ENCODE data around the gene MTSS2.

MTSS2 gene

DNA sequence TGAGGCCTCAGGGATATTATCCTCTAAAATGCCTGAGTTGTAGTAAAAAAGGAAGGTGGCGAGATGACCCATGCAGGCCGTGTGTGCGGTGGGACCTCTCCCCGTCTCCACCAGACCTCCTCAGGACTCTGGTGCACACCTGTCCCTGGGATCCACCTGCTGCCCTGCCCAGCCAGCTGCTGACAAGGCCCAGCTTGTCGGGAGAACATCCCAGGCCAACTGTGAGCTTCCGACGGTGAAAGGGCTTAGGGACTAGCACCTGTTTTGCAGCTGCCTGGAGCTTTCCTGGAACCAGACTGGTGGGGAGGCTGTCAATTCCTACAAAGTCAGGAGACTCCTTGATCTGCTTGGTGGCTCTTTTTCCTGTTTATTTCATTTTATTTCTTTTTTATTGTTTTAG lies 27.9 kb downstream of the MTSS2 start:
- Histone ChIP-seq H3K27ac (ENCODE audit: low read length) (no peak overlapping the region), H3K4me1 (ENCODE audit: control insufficient read depth, insufficient read depth, low read length) (peaks cover 6% of the 10 kb centered on the region; the same call in 1 of the 2 replicates), H3K27me3 (ENCODE audit: control insufficient read depth, insufficient read depth, low read length) (no peaks in the 10 kb centered on the region), H3K9me3 (ENCODE audit: control insufficient read depth, insufficient read depth, low read length) (no peaks in the 10 kb centered on the region), H3K36me3 (ENCODE audit: control insufficient read depth, insufficient read depth, low read length) (no peaks in the 10 kb centered on the region), H3K4me3 (ENCODE audit: low read length) (no peak overlapping the region)
- no CpG with 5 or more reads among the region's 7 CpGs for WGBS (ENCODE audit: insufficient coverage, insufficient read length)
- DNase-seq (ENCODE audit: low read depth, low spot score), result no peak

DNA sequence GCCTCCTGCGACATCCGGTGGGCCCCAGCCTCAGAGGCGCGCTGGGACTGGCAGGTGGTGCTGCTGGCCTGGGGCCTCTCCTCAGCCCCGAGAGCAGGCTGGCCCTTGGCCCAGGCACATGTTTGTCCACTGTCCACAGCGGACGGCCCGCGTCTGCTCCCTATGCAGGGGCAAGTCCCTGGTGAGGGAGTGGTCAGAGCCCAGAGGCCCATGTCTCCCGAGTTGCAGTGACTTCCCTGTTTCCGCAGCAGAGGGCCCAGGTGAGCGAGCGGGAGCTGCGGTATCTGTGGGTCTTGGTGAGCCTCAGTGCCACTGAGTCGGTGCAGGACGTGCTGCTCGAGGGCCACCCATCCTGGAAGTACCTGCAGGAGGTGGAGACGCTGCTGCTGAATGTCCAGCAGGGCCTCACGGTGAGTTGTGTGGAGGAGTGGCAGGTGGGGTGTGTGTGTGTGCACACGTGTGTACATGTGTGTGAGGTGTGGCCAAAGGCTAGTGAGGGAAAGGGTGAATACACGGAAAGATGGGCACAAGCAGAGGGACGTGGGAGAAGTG lies 29.1 kb downstream of the MTSS2 start:
- H3K9me3 ChIP-seq (ENCODE audit: control insufficient read depth, insufficient read depth, low read length), result no peaks in the 10 kb centered on the region
- no CpG with 5 or more reads among the region's 22 CpGs for WGBS (ENCODE audit: insufficient coverage, insufficient read length)
- peaks cover 6% of the 10 kb centered on the region; the same call in 1 of the 2 replicates for H3K4me1 ChIP-seq (ENCODE audit: control insufficient read depth, insufficient read depth, low read length)
- no peak overlapping the region for H3K4me3 ChIP-seq (ENCODE audit: low read length)
- DNase-seq (ENCODE audit: low read depth, low spot score), result no peak
- H3K27me3 ChIP-seq (ENCODE audit: control insufficient read depth, insufficient read depth, low read length), result no peaks in the 10 kb centered on the region
- no peak overlapping the region for H3K27ac ChIP-seq (ENCODE audit: low read length)
- H3K36me3 ChIP-seq (ENCODE audit: control insufficient read depth, insufficient read depth, low read length), result no peaks in the 10 kb centered on the region

DNA sequence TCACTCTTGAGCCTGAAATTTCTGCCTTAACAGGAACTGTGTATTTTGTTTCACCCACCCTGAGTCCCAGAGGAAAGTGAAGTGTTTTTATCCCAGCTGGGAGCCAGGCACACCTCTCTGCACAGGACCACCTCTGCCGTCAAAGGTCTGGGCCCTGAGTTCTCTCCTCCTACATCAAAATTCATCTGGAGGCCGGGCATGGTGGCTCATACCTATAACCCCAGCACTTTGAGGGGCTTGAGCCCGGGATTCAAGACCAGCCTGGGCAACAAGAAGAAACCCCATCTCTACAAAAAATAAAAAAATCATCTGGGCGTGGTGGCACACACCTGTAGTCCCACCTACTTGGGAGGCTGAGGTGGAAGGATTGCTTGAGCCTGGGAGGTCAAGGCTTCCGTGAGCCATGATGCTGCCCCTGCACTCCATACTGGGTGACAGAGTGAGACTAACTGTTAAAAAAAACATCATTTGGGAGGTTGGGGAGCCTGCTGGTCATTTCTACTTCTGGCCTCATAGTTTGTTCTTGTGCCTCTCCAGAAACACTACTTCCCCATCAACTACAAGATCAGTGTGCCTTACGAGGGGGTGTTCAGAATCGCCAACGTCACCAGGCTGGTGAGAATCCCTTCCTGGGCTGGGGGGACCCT lies 29.7 kb downstream of the MTSS2 start:
- DNase-seq (ENCODE audit: low read depth, low spot score), result no peak

DNA sequence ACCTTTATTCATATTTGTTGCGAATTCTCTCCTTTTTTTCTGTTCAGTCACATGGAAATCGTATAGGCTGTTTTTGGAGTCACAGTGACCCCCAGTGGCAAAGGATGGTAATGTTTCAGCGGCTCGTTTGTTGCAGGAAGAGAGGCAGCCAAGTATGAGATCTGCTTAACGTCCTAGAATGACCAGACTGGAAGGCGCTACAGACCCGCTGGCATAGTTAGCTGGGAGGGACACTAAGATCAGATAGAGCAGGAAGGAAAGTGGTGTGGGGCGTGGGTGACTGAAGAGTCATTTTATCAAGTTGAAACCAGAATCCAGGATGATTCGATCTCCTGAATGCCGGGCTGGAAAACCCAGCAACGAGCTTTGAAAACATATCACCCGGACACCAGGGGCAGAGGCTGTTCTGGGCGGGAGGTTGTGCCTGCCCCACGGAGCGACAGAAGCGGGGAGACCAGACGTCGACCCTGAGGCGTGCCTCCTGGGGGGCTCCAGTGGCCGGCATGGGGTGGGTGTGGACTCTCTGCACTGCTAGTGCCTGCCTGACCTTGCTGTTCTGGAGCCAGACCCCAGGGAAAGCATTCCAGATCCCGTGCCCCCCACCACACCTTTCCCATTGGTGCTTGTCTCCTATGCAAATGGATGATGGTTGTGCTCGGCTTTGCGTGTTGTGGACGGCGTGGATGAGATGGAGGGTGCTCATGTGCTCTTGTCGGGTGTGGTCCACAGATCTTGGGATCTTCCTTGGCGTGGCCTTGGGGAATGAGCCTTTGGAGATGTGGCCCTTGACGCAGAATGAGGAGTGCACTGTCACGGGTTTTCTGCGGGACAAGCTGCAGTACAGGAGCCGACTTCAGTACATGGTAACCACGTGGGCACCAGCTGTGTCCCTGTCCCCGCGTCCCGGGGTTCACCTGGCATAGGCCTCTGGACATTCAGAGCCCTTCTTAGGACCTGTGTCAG lies 31.8 kb downstream of the MTSS2 start:
- Histone ChIP-seq H3K9me3 (ENCODE audit: control insufficient read depth, insufficient read depth, low read length) (no peaks in the 10 kb centered on the region), H3K36me3 (ENCODE audit: control insufficient read depth, insufficient read depth, low read length) (no peaks in the 10 kb centered on the region), H3K27ac (ENCODE audit: low read length) (no peak overlapping the region), H3K4me3 (ENCODE audit: low read length) (no peak overlapping the region), H3K4me1 (ENCODE audit: control insufficient read depth, insufficient read depth, low read length) (peaks cover 2% of the 10 kb centered on the region; the same call in 1 of the 2 replicates), H3K27me3 (ENCODE audit: control insufficient read depth, insufficient read depth, low read length) (no peaks in the 10 kb centered on the region)
- no CpG with 5 or more reads among the region's 35 CpGs for WGBS (ENCODE audit: insufficient coverage, insufficient read length)
- peak; percentile 61 for DNase-seq (ENCODE audit: low read depth, low spot score)

More for the DNA sequence above, 29.7 kb downstream of the MTSS2 start:
- no peak overlapping the region for H3K27ac ChIP-seq (ENCODE audit: low read length)
- H3K27me3 ChIP-seq (ENCODE audit: control insufficient read depth, insufficient read depth, low read length), result no peaks in the 10 kb centered on the region
- no peaks in the 10 kb centered on the region for H3K36me3 ChIP-seq (ENCODE audit: control insufficient read depth, insufficient read depth, low read length)
- H3K4me3 ChIP-seq (ENCODE audit: low read length), result no peak overlapping the region
- H3K4me1 ChIP-seq (ENCODE audit: control insufficient read depth, insufficient read depth, low read length), result peaks cover 6% of the 10 kb centered on the region; the same call in 1 of the 2 replicates
- no peaks in the 10 kb centered on the region for H3K9me3 ChIP-seq (ENCODE audit: control insufficient read depth, insufficient read depth, low read length)
- no CpG with 5 or more reads among the region's 8 CpGs for WGBS (ENCODE audit: insufficient coverage, insufficient read length)

DNA sequence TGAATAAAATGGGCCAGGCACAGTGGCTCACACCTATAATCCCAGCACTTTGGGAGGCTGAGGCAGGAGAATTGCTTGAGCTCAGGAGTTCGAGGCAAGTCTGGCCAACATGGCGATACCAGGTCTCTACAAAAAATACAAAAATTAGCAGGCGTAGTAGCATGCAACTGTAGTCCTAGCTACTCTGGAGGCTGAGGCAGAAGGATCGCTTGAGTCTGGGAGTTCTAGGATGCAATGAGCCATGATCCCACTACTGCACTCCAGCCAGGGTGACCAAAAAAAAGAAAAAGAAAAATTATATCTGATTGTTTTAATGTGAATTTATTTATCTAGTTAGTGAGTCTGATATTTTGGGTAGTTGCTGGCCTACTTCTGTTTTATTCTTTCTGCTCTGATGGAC lies 32.4 kb downstream of the MTSS2 start:
- Histone ChIP-seq H3K36me3 (ENCODE audit: control insufficient read depth, insufficient read depth, low read length) (no peaks in the 10 kb centered on the region), H3K27ac (ENCODE audit: low read length) (no peak overlapping the region), H3K27me3 (ENCODE audit: control insufficient read depth, insufficient read depth, low read length) (no peaks in the 10 kb centered on the region), H3K4me1 (ENCODE audit: control insufficient read depth, insufficient read depth, low read length) (peaks cover 2% of the 10 kb centered on the region; the same call in 1 of the 2 replicates), H3K4me3 (ENCODE audit: low read length) (no peak overlapping the region), H3K9me3 (ENCODE audit: control insufficient read depth, insufficient read depth, low read length) (no peaks in the 10 kb centered on the region)
- no peak for DNase-seq (ENCODE audit: low read depth, low spot score)
- WGBS (ENCODE audit: insufficient coverage, insufficient read length), result no CpG with 5 or more reads among the region's 4 CpGs

DNA sequence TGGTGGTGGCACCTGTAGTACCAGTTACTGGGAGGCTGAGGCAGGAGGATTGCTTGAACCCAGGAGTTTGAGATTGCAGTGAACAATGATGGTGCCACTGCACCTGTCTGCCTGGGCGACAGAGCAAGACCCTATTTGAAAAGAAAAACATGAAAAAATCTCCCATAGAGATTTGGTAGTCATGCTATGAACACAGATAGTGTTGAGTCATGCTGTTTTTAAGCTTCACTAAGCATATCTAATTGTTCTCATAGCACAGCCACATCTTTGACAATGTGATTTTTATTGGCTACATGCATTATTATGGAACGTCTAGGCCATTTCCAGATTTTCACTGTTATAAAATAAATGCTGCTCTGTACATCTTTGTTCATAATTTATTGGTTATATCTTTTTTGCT lies 33.5 kb downstream of the MTSS2 start:
- Histone ChIP-seq H3K9me3 (ENCODE audit: control insufficient read depth, insufficient read depth, low read length) (no peaks in the 10 kb centered on the region), H3K4me1 (ENCODE audit: control insufficient read depth, insufficient read depth, low read length) (peaks cover 2% of the 10 kb centered on the region; the same call in 1 of the 2 replicates), H3K4me3 (ENCODE audit: low read length) (no peak overlapping the region), H3K27ac (ENCODE audit: low read length) (no peak overlapping the region), H3K27me3 (ENCODE audit: control insufficient read depth, insufficient read depth, low read length) (no peaks in the 10 kb centered on the region), H3K36me3 (ENCODE audit: control insufficient read depth, insufficient read depth, low read length) (no peaks in the 10 kb centered on the region)
- no CpG with 5 or more reads among the region's 2 CpGs for WGBS (ENCODE audit: insufficient coverage, insufficient read length)
- DNase-seq (ENCODE audit: low read depth, low spot score), result no peak

DNA sequence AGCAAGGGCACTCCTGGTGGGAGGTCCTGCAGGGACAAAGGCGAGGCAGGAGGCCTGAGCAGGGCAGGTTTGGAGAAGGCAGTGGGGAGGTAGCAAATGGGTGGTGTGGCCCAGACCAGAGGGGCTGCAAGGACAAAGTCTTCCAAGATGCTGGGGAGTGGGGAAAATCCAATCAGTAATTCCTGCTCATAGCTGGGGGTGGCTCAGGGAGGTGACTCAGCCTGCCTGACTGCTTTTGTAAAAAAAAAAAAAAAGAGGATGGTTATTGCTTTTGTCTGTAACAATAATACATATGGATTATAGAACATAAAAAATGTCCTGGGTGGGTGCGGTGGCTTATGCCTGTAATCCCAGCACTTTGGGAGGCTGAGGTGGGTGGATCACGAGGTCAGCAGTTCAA lies 34.3 kb downstream of the MTSS2 start:
- Histone ChIP-seq H3K4me1 (ENCODE audit: control insufficient read depth, insufficient read depth, low read length) (no peaks in the 10 kb centered on the region), H3K9me3 (ENCODE audit: control insufficient read depth, insufficient read depth, low read length) (no peaks in the 10 kb centered on the region), H3K27ac (ENCODE audit: low read length) (no peak overlapping the region), H3K4me3 (ENCODE audit: low read length) (no peak overlapping the region), H3K27me3 (ENCODE audit: control insufficient read depth, insufficient read depth, low read length) (no peaks in the 10 kb centered on the region), H3K36me3 (ENCODE audit: control insufficient read depth, insufficient read depth, low read length) (no peaks in the 10 kb centered on the region)
- DNase-seq (ENCODE audit: low read depth, low spot score), result no peak
- WGBS (ENCODE audit: insufficient coverage, insufficient read length), result no CpG with 5 or more reads among the region's 3 CpGs

DNA sequence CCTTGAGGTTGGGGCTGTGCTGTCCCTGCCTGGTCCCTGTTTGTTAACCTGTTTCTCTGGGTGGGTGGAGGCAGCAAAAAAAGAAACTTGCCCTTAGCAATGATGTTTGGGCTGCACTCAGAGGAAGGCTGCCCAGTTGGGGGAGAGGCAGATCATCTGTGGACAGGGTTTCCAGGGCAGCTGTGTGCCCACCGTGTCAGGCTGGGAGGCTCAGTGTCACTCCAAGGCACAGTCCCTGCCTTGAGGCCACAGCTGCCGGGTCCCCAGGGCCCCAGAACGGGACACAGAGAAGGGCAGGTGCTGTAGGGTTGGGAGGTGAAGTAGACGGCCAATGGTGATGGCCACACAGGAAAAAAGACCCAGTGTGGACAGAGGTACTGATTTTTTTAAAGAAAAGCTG lies 35.6 kb downstream of the MTSS2 start:
- Histone ChIP-seq H3K4me1 (ENCODE audit: control insufficient read depth, insufficient read depth, low read length) (no peaks in the 10 kb centered on the region), H3K4me3 (ENCODE audit: low read length) (no peak overlapping the region), H3K9me3 (ENCODE audit: control insufficient read depth, insufficient read depth, low read length) (no peaks in the 10 kb centered on the region), H3K36me3 (ENCODE audit: control insufficient read depth, insufficient read depth, low read length) (no peaks in the 10 kb centered on the region), H3K27ac (ENCODE audit: low read length) (no peak overlapping the region), H3K27me3 (ENCODE audit: control insufficient read depth, insufficient read depth, low read length) (no peaks in the 10 kb centered on the region)
- no CpG with 5 or more reads among the region's 4 CpGs for WGBS (ENCODE audit: insufficient coverage, insufficient read length)
- no peak for DNase-seq (ENCODE audit: low read depth, low spot score)

DNA sequence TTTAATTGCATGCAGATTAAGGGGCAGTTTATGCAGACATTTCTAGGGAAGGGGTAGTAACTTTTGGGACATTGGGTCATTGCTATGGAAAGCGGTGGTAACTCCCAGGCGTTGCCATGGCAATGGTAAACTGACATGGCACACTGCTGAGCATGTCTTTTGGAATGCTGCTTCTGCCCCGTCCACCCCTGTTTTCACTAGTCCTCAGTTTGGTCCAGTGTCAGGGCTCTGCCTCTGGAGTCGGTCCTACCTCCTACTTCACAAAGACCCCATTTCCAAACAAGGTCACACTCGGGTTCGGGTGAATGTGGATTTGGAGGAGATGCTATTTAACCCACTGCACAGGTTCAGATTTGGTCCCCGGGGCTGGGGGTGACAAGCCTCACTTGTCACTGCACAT lies 36.6 kb downstream of the MTSS2 start:
- no CpG with 5 or more reads among the region's 7 CpGs for WGBS (ENCODE audit: insufficient coverage, insufficient read length)
- Histone ChIP-seq H3K4me3 (ENCODE audit: low read length) (no peak overlapping the region), H3K27ac (ENCODE audit: low read length) (no peak overlapping the region), H3K9me3 (ENCODE audit: control insufficient read depth, insufficient read depth, low read length) (no peaks in the 10 kb centered on the region), H3K27me3 (ENCODE audit: control insufficient read depth, insufficient read depth, low read length) (no peaks in the 10 kb centered on the region), H3K36me3 (ENCODE audit: control insufficient read depth, insufficient read depth, low read length) (no peaks in the 10 kb centered on the region), H3K4me1 (ENCODE audit: control insufficient read depth, insufficient read depth, low read length) (no peaks in the 10 kb centered on the region)
- DNase-seq (ENCODE audit: low read depth, low spot score), result no peak

DNA sequence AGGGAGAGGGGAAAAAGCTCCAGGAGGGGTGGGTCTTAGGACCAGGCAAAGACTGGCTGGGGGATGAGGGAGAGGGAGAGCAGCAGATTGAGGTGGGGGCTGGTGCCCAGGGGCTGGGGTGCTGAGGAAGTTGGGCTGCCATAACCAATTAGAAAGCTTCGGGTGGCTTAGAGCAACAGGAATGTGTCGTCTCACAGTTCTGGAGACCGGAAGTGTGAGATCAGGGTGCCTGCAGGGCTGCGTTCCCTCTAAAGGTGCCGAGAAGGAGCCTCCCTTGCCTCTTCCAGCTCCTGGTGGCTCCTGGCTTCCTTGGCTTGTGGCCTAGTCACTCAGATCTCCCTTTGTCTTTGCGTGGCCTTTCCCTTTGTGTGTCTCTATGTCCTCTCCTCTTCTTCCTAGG lies 37.2 kb downstream of the MTSS2 start:
- no peak overlapping the region for H3K27ac ChIP-seq (ENCODE audit: low read length)
- H3K4me3 ChIP-seq (ENCODE audit: low read length), result no peak overlapping the region
- no peak for DNase-seq (ENCODE audit: low read depth, low spot score)
- no peaks in the 10 kb centered on the region for H3K36me3 ChIP-seq (ENCODE audit: control insufficient read depth, insufficient read depth, low read length)
- H3K27me3 ChIP-seq (ENCODE audit: control insufficient read depth, insufficient read depth, low read length), result no peaks in the 10 kb centered on the region
- H3K9me3 ChIP-seq (ENCODE audit: control insufficient read depth, insufficient read depth, low read length), result no peaks in the 10 kb centered on the region
- no peaks in the 10 kb centered on the region for H3K4me1 ChIP-seq (ENCODE audit: control insufficient read depth, insufficient read depth, low read length)
- WGBS (ENCODE audit: insufficient coverage, insufficient read length), result no CpG with 5 or more reads among the region's 6 CpGs
